Mesothelial cell of epicardium (in vitro differentiated cells): ENCODE data around the gene SKAP1. TPM values are rescaled to one million over a fixed set of nuclear protein-coding genes. Genes with fewer than 3 reads are reported as not detected.

Experiments used
- DNase-seq, 2 experiments: peaks; one replicate each; pipeline ENCODE4 v3.0.0; 2021; ENCODE audit warnings: low spot score in 2 of 2; ENCODE audit not compliant: unreplicated experiment in 2 of 2
- H3K27ac Mint-ChIP-seq: 2 replicates; pipeline ENCODE4 v1.8.0; 2021; ENCODE audit warnings: mixed read lengths
- H3K27me3 Mint-ChIP-seq: 2 replicates; pipeline ENCODE4 v1.8.0; 2021; ENCODE audit warnings: low read depth, mixed read lengths
- H3K36me3 Mint-ChIP-seq: 2 replicates; pipeline ENCODE4 v1.8.0; 2021; ENCODE audit warnings: mixed read lengths
- H3K4me1 Mint-ChIP-seq: 2 replicates; pipeline ENCODE4 v1.8.0; 2021; ENCODE audit warnings: mixed read lengths
- H3K4me3 Mint-ChIP-seq: 2 replicates; pipeline ENCODE4 v1.8.0; 2021; ENCODE audit warnings: mild to moderate bottlenecking, moderate library complexity, mixed read lengths
- H3K9me3 Mint-ChIP-seq: 2 replicates; pipeline ENCODE4 v1.8.0; 2021; ENCODE audit warnings: mixed read lengths
- CTCF ChIP-seq: fragments of 200-600 bp; sonication (generic); IDR thresholded peaks from one replicate; pipeline ENCODE4 v1.5.0; 2021; ENCODE audit warnings: antibody characterized with exemption; ENCODE audit not compliant: unreplicated experiment
- total RNA-seq: library from RNA; stranded (reverse); gene quantifications from 3 replicates; pipeline ENCODE4 v1.2.1, GENCODE V29; 2021

SKAP1 gene
- total RNA-seq, 1 donor from 2014 or later, result 3.4 TPM

GRCh38 chr17:48102798-48103715 is 327.0 kb downstream of the SKAP1 start:
- Mint-ChIP-seq H3K9me3 (no peaks in the 10 kb centered on the region), H3K27ac (no peak overlapping the region), H3K36me3 (no peaks in the 10 kb centered on the region), H3K4me3 (no peak overlapping the region), H3K27me3 (no peaks in the 10 kb centered on the region), H3K4me1 (peaks cover 18% of the 10 kb centered on the region)
- TF ChIP-seq CTCF, result no peak
- no peak for DNase-seq

GRCh38 chr17:48102043-48102750 is 327.8 kb downstream of the SKAP1 start:
- TF ChIP-seq CTCF, result no peak
- Mint-ChIP-seq H3K4me1 (peaks cover 16% of the 10 kb centered on the region), H3K9me3 (no peaks in the 10 kb centered on the region), H3K4me3 (peak overlapping the region; percentile 91), H3K36me3 (no peaks in the 10 kb centered on the region), H3K27ac (peak overlapping the region; percentile 53), H3K27me3 (no peaks in the 10 kb centered on the region)
- DNase-seq, result no peak

- Mint-ChIP-seq H3K9me3 (no peaks in the 10 kb centered on the region), H3K4me1 (peaks cover 16% of the 10 kb centered on the region), H3K27me3 (no peaks in the 10 kb centered on the region), H3K4me3 (peak within 1 kb of the TSS; percentile 91), H3K36me3 (peaks cover under 1% of the 10 kb centered on the region), H3K27ac (peak within 1 kb of the TSS; percentile 93)
- no peak for TF ChIP-seq CTCF
- peak; percentile 90 to 94 for DNase-seq
These were observed 328.8 kb downstream of the SKAP1 start, which contains the start of gene CBX1 for GRCh38 chr17:48101012-48101720. Gene CBX1 (minus strand): TSS chr17:48101478. CDS start chr17:48077004, 24,474 bp downstream.

- no peak for TF ChIP-seq CTCF
- peak; percentile 42 to 79 for DNase-seq
- Mint-ChIP-seq H3K27ac (peak overlapping the region; percentile 93), H3K9me3 (no peaks in the 10 kb centered on the region), H3K4me1 (peaks cover 16% of the 10 kb centered on the region), H3K36me3 (peaks cover 2% of the 10 kb centered on the region), H3K4me3 (peak overlapping the region; percentile 91), H3K27me3 (no peaks in the 10 kb centered on the region)
These were observed 329.4 kb downstream of the SKAP1 start for GRCh38 chr17:48100591-48101011.

- peaks cover 5% of the 10 kb centered on the region for H3K36me3 Mint-ChIP-seq
- TF ChIP-seq CTCF, result no peak
- peak overlapping the region; percentile 93 for H3K27ac Mint-ChIP-seq
These were observed 329.9 kb downstream of the SKAP1 start for GRCh38 chr17:48100160-48100559.

More at GRCh38 chr17:48100160-48100559, 329.9 kb downstream of the SKAP1 start:
- Mint-ChIP-seq H3K4me3 (peak overlapping the region; percentile 91), H3K27me3 (no peaks in the 10 kb centered on the region), H3K9me3 (no peaks in the 10 kb centered on the region), H3K4me1 (peaks cover 16% of the 10 kb centered on the region)
- DNase-seq, result no peak
